Adrenal gland (tissue), 12 donors: ENCODE results near the gene SPNS2. TPM values are rescaled to one million over a fixed set of nuclear protein-coding genes. Genes with fewer than 3 reads are reported as not detected.

Source experiments
- DNase-seq, 7 donors: peaks; one replicate each; pipeline ENCODE4 v3.0.0-alpha.2; 2019 to 2020
- H3K27ac ChIP-seq, 5 donors: fragments of 200-600 bp; sonication (generic) in 4 of 5; 1 replicate in 3 of 5; 2 replicates in 2 of 5; pipeline versions ENCODE4 v1.5.1 to v1.8.0; 2016 to 2020; ENCODE audit warnings: mild to moderate bottlenecking in 1 of 5
- H3K27me3 ChIP-seq: fragments of 200-600 bp; 2 replicates; pipeline ENCODE4 v1.8.0; 2021
- H3K36me3 ChIP-seq, 2 donors: fragments of 200-600 bp; replicated peaks in 1 of 2; 1 replicate in 1 of 2; 2 replicates in 1 of 2; pipeline versions ENCODE4 v1.5.1 to v1.8.0; 2018 to 2022
- H3K4me1 ChIP-seq, 2 donors: fragments of 200-600 bp; replicated peaks in 1 of 2; 1 replicate in 1 of 2; 2 replicates in 1 of 2; pipeline versions ENCODE4 v1.5.1 to v1.8.0; 2018 to 2021
- H3K4me3 ChIP-seq, 4 donors: fragments of 200-600 bp; sonication (generic) in 3 of 4; one replicate each; pipeline ENCODE4 v1.5.1; 2016 to 2018
- H3K9me3 ChIP-seq, 3 donors: fragments of 200-600 bp; sonication (generic) in 1 of 3; replicated peaks in 1 of 3; 1 replicate in 2 of 3; 2 replicates in 1 of 3; pipeline versions ENCODE4 v1.5.1 to v1.8.0; 2016 to 2021
- POLR2A ChIP-seq, 2 donors: fragments of 450-650 bp; IDR thresholded peaks; one replicate each; pipeline ENCODE4 v1.6.1; 2017; ENCODE audit warnings: antibody characterized with exemption in 2 of 2, mild to moderate bottlenecking in 2 of 2, moderate library complexity in 1 of 2
- WGBS, 4 donors: extraction: QIAGEN DNeasy Blood & Tissue Kit in 2 of 4; methylation state at CpG; one replicate each; pipeline versions ENCODE4 v1.1.5 to v1.1.7; 2013 to 2017; 5-methylcytosine and 5-hydroxymethylcytosine counted together
- intact Hi-C, 2 donors: fragments of 100-400 bp; cut with DNase I; formaldehyde crosslinking; loops; one replicate each; pipeline versions ENCODE4 v1.14.1 to v1.15.0; 2022 to 2023
- polyA plus RNA-seq, 3 donors: library from polyadenylated mRNA; stranded (reverse); fragments of 200-250 nt in 2 of 3; fragments of 350-450 nt in 1 of 3; fragmentation: Illumina TruSeq in 1 of 3; extraction: RNeasy Lipid Tissue Mini Kit (QIAGEN cat#74804) in 1 of 3; gene quantifications; one replicate each; pipeline ENCODE4 v1.2.3, GENCODE V29; 2013 to 2014
- total RNA-seq, 9 donors: library from RNA; depleted of rRNA in 4 of 9; stranded (reverse); fragments of >200 nt in 4 of 9; fragments of 120-200 nt in 1 of 9; fragmentation: NEBNext Ultra II Directional in 1 of 9; extraction: Animal tissue kit (Norgen Biotek cat#: 25700) in 1 of 9; gene quantifications; one replicate each; pipeline versions ENCODE4 v1.1.0 to v1.2.4, GENCODE V29; 2013 to 2023
- TF ChIP-seq, protein P1 (sequence below), 6 experiments: fragments of 450-650 bp in 4 of 6; fragments of 200-600 bp in 2 of 6; sonication (generic) in 1 of 6; IDR thresholded peaks; 1 replicate in 5 of 6; 2 replicates in 1 of 6; pipeline versions ENCODE4 v1.5.1 to v1.8.0; 2016 to 2021; ENCODE audit warnings: antibody characterized with exemption in 6 of 6, mild to moderate bottlenecking in 2 of 6, moderate library complexity in 1 of 6
- donor health status: healthy with polysubstance abuse.
- donor health status: Bipolar disorder and iron deficiency.
- donor health status: DM: yes; HTN: yes; CAD: no.
- donor health status: DM: no; HTN: no; CAD: no.
- donor health status: DM: no; HTN: no; CAD: no.
- donor health status: DM: yes; HTN: yes; CAD: no.

SPNS2 gene
- total and polyA plus RNA-seq, 12 donors = 0.90 to 25.1 (median 7.7) TPM

DNA sequence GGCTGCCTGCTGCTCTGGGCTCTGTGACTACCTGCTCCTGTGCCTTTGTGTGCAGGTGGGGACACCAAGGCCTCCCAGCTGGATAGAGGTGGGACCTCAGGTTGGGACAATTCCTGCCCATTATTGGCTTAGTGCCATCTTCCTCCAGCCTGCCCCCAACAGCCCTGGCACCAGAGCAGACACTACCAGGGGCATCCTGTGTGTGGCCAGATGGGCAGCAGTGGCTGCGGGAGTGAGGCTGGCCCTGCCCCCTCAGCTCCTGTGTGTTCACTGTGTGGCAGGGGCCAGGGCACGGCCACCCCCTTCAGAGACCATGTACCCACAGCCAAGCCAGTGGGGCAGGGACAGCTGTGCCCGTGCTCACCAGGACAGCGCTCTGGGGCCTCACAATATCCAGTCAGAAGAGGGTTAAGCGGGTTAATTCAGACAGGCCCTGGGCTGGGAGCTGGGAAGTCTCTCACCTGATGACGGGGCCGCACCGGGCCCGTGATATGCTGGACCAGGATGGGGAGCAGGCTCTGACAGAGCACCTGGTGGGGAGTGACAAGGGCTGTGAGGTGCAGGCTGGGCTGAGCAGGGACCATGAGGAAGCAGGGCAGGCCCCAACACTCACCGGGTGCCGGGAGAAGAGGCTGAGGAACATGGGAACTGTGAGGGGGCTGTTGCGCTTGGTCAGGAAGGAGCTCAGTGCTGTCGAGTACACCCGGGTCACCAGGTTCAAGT lies 43.5 kb downstream of the SPNS2 start:
- Histone ChIP-seq H3K9me3 (no peaks in the 10 kb centered on the region), H3K4me3 (no peak overlapping the region), H3K27ac (peak overlapping the region in 1 of 5 donors; percentile 61), H3K36me3 (peaks cover 0 to 70% of the 10 kb centered on the region in 2 donors), H3K27me3 (no peaks in the 10 kb centered on the region), H3K4me1 (peaks cover 0 to 10% of the 10 kb centered on the region in 2 donors)
- intact Hi-C loops = loop anchor here in 1 of 2 donors (10.0 kb wide), 1 partner anchor 117 kb away; no protein-coding TSS in a partner anchor
- TF ChIP-seq, protein P1, sequence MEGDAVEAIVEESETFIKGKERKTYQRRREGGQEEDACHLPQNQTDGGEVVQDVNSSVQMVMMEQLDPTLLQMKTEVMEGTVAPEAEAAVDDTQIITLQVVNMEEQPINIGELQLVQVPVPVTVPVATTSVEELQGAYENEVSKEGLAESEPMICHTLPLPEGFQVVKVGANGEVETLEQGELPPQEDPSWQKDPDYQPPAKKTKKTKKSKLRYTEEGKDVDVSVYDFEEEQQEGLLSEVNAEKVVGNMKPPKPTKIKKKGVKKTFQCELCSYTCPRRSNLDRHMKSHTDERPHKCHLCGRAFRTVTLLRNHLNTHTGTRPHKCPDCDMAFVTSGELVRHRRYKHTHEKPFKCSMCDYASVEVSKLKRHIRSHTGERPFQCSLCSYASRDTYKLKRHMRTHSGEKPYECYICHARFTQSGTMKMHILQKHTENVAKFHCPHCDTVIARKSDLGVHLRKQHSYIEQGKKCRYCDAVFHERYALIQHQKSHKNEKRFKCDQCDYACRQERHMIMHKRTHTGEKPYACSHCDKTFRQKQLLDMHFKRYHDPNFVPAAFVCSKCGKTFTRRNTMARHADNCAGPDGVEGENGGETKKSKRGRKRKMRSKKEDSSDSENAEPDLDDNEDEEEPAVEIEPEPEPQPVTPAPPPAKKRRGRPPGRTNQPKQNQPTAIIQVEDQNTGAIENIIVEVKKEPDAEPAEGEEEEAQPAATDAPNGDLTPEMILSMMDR (IDR thresholded peaks at IDR 0.05) = no peak
- TF ChIP-seq POLR2A (IDR thresholded peaks at IDR 0.05) = no peak
- WGBS, 4 donors = 93 to 95% (median 94%) methylated on average over 6 to 14 of the region's 14 CpGs
- no peak for DNase-seq

DNA sequence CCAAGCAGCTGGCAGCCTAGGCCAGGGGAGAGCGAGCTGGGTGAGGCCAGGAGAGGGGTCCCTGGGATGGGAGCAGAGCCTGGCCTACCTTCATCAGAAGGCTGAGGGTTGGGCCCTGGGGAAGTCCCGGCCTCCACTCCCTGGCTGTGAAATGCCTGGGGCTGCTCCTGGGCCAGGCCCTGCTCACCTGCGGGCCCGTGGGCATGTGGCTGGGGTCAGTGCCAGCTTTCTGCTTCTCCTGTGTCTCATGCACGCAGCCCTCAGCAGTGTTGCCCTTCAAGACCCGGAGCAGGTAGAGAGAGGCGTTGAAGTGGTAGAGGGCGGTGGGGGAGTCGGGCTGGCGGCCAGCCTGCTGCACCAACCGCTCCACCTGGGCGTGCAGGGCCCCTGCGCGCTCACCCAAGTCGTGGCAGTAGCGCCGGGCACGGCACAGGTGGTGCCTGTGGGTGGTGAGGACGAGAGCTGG lies 44.1 kb downstream of the SPNS2 start:
- Histone ChIP-seq H3K27me3 (no peaks in the 10 kb centered on the region), H3K27ac (no peak overlapping the region), H3K4me3 (no peak overlapping the region), H3K9me3 (no peaks in the 10 kb centered on the region), H3K36me3 (peaks cover 0 to 75% of the 10 kb centered on the region in 2 donors), H3K4me1 (peaks cover 0 to 4% of the 10 kb centered on the region in 2 donors)
- intact Hi-C loops = loop anchor here in 1 of 2 donors (10.0 kb wide), 1 partner anchor 118 kb away; no protein-coding TSS in a partner anchor
- 93 to 98% (median 95%) methylated on average over 14 to 19 of the region's 19 CpGs for WGBS, 4 donors
- TF ChIP-seq, protein P1 (IDR thresholded peaks at IDR 0.05) = no peak
- no peak for TF ChIP-seq POLR2A (IDR thresholded peaks at IDR 0.05)
- no peak for DNase-seq

DNA sequence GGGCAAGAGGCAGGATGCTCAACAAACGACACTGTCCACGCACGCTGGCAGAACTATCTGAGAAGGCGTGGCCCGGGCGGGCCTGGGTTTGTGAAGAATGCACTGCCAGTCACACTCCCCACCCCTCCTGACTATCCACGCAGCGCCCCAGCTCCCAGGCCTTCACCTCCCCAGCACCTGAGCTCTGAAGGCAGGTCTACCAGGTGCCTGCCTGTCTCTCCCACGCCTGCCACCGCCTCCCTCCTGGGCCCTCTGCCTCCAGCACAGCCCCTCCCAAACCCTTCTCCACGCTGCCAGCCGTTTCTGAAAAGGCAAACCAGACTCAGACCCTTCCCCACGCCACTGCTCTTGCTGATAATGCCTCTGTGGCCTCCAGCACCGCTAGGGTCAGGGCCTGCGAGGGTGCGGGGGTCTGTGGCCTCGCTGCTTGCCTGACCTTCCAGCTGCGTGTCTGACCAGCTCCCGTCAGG lies 44.9 kb downstream of the SPNS2 start:
- Histone ChIP-seq H3K9me3 (no peaks in the 10 kb centered on the region), H3K27ac (no peak overlapping the region), H3K4me1 (no peaks in the 10 kb centered on the region), H3K27me3 (no peaks in the 10 kb centered on the region), H3K36me3 (peaks cover 0 to 82% of the 10 kb centered on the region in 2 donors), H3K4me3 (no peak overlapping the region)
- TF ChIP-seq, protein P1 (IDR thresholded peaks at IDR 0.05) = no peak
- TF ChIP-seq POLR2A (IDR thresholded peaks at IDR 0.05) = no peak
- intact Hi-C loops = loop anchor here in 1 of 2 donors (10.0 kb wide), 1 partner anchor 119 kb away; no protein-coding TSS in a partner anchor
- 84 to 88% (median 85%) methylated on average over 14 to 19 of the region's 19 CpGs for WGBS, 4 donors
- no peak for DNase-seq

DNA sequence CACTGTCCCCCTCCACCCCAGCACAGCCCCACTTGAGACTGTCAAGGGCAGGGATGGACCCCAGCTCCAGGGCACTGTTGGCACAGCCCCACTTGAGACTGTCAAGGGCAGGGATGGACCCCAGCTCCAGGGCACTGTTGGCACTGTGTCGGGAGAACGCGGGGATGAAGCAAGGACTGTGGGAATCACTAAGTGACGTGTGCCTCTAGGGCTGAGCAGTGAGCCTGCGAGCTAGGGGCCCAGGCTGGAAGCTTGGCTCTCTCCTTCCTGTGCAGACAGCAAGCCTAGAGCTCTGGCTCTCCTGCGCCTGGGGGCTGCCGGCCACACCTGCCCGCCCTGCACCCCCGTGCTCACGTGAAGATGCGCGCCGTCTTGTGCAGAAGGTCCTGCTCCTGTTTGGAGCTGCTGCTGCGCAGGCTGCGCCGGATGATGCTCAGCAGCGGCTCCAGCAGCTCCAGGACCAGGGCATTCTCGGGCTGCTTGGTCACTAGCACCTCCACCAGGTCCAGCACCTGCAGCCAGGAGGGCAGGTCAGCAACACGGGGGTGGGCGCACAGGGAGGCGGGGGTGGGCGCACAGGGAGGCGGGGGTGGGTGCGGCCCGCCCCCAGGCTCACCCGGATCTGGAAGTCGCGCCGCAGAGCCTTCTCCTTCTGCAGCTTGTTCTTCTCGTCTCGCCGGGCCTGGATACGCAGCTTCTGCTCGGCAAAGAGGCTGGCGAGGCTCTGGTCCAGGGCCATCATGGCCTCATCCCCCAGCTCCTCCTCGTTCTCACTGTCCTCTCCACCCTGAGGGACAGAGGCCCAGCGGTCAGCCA lies 45.7 kb downstream of the SPNS2 start:
- WGBS, 4 donors = 93 to 98% (median 94%) methylated on average over 12 to 37 of the region's 37 CpGs
- intact Hi-C loops = loop anchor here in 1 of 2 donors (10.0 kb wide), 1 partner anchor 120 kb away; no protein-coding TSS in a partner anchor
- peaks cover 0 to 82% of the 10 kb centered on the region in 2 donors for H3K36me3 ChIP-seq
- no peaks in the 10 kb centered on the region for H3K27me3 ChIP-seq
- H3K9me3 ChIP-seq = no peaks in the 10 kb centered on the region
- no peak overlapping the region for H3K4me3 ChIP-seq
- no peak overlapping the region for H3K27ac ChIP-seq
- DNase-seq = no peak
- TF ChIP-seq, protein P1 (IDR thresholded peaks at IDR 0.05) = no peak
- no peak for TF ChIP-seq POLR2A (IDR thresholded peaks at IDR 0.05)
- no peaks in the 10 kb centered on the region for H3K4me1 ChIP-seq
